ENCODE results near the gene SLC39A10. TPM values are rescaled to one million over a fixed set of nuclear protein-coding genes. Genes with fewer than 3 reads are reported as not detected.

Gene SLC39A10
- polyA plus RNA-seq, 1 of the 3 experiments (the other 2 are of a cell fraction), result 12.3 TPM

- no peak for TF ChIP-seq ZBTB33 (IDR thresholded peaks at IDR 0.05; ENCODE audit: borderline replicate concordance, low read depth)
These were observed 102.9 kb downstream of the SLC39A10 start (continued) for GRCh38 chr2:195759877-195760276.

GRCh38 chr2:195763866-195764265, 106.8 kb downstream of the SLC39A10 start:
- POLR2A ChIA-PET, result no interaction called here

More at GRCh38 chr2:195763866-195764265, 106.8 kb downstream of the SLC39A10 start:
- H3K4me1 ChIP-seq (ENCODE audit: control insufficient read depth in 1 of 2, insufficient read depth in 2 of 2, low read depth in 1 of 2, low read length in 1 of 2), result no peaks in the 10 kb centered on the region
- H3K9ac ChIP-seq, result no peak overlapping the region
- no peaks in the 10 kb centered on the region for H4K20me1 ChIP-seq (ENCODE audit: insufficient read depth)
- H3K9me2 ChIP-seq, result no peaks in the 10 kb centered on the region
- no peak overlapping the region for H3K27ac ChIP-seq (ENCODE audit: low read depth in 2 of 2, low read length in 1 of 2)
- TF ChIP-seq RFX5 (IDR thresholded peaks at IDR 0.05; ENCODE audit: low read length) (no peak), USF1 (IDR thresholded peaks at IDR 0.05; ENCODE audit: borderline replicate concordance, low read depth) (no peak), RAD21 (IDR thresholded peaks at IDR 0.05; ENCODE audit: low read length) (no peak), GATA2 (CRISPR knock-in tag; IDR thresholded peaks at IDR 0.05) (no peak), SMC3 (IDR thresholded peaks at IDR 0.05; ENCODE audit: low read depth, low read length) (no peak), RCOR1 (IDR thresholded peaks at IDR 0.05; ENCODE audit: low read length) (no peak), FOSL2 (IDR thresholded peaks at IDR 0.05; ENCODE audit: borderline replicate concordance, low read depth) (no peak), RXRA (IDR thresholded peaks at IDR 0.05; ENCODE audit: borderline replicate concordance, low read depth) (no peak), POLR2AphosphoS5 (IDR thresholded peaks at IDR 0.05; ENCODE audit: low read depth, low read length) (no peak), CTCF (IDR thresholded peaks at IDR 0.05) (no peak), NRF1 (IDR thresholded peaks at IDR 0.05; ENCODE audit: low read depth, low read length) (no peak), YY1 (IDR thresholded peaks at IDR 0.05; ENCODE audit: low read depth) (no peak), GABPA (IDR thresholded peaks at IDR 0.05; ENCODE audit: low read depth) (no peak), USF2 (IDR thresholded peaks at IDR 0.05; ENCODE audit: borderline replicate concordance, low read depth, low read length) (no peak), TCF12 (IDR thresholded peaks at IDR 0.05) (no peak), JUND (IDR thresholded peaks at IDR 0.05) (no peak), FOXJ3 (CRISPR knock-in tag; IDR thresholded peaks at IDR 0.05) (no peak), ZBTB33 (IDR thresholded peaks at IDR 0.05; ENCODE audit: borderline replicate concordance, low read depth) (no peak)
- H3K4me2 ChIP-seq, result no peak overlapping the region
- no peaks in the 10 kb centered on the region for H3F3A ChIP-seq (replicated peaks; ENCODE audit: insufficient read depth)
- H3K79me2 ChIP-seq (ENCODE audit: insufficient read depth), result no peaks in the 10 kb centered on the region
- CTCF ChIA-PET, result no interaction called here
- H3K4me3 ChIP-seq (ENCODE audit: low read depth in 2 of 2, low read length in 1 of 2), result no peak overlapping the region
- no peak overlapping the region for H2AFZ ChIP-seq (ENCODE audit: low read depth)
- DNase-seq, result no peak
- no peaks in the 10 kb centered on the region for H3K36me3 ChIP-seq (replicated peaks in 1 of 2; ENCODE audit: control insufficient read depth in 1 of 2, insufficient read depth in 2 of 2, low read length in 1 of 2)
- 0 out of 2 replicates have a peak, but pooled peaks cover 4% of the 10 kb centered on the region for H3K9me3 ChIP-seq
- no peaks in the 10 kb centered on the region for H3K27me3 ChIP-seq (ENCODE audit: insufficient read depth)
